Ascending aorta (tissue), 2 donors: ENCODE measurements around the gene STPG4. TPM values are rescaled to one million over a fixed set of nuclear protein-coding genes. Genes with fewer than 3 reads are reported as not detected.

Experiments used
- DNase-seq, 2 donors: peaks; one replicate each; pipeline ENCODE4 v3.0.0-alpha.2; 2019; ENCODE audit warnings: low spot score in 2 of 2
- H3K27ac ChIP-seq, 2 donors: fragments of 200-600 bp; sonication (generic); one replicate each; pipeline ENCODE4 v1.5.1; 2016 to 2017; ENCODE audit warnings: mild to moderate bottlenecking in 1 of 2
- H3K27me3 ChIP-seq: fragments of 200-600 bp; sonication (generic); one replicate; pipeline ENCODE4 v1.5.1; 2017
- H3K36me3 ChIP-seq, 2 donors: fragments of 200-600 bp; sonication (generic); one replicate each; pipeline ENCODE4 v1.5.1; 2016
- H3K4me1 ChIP-seq, 2 donors: fragments of 200-600 bp; sonication (generic); one replicate each; pipeline ENCODE4 v1.5.1; 2016 to 2017; ENCODE audit warnings: mild to moderate bottlenecking in 1 of 2
- H3K4me3 ChIP-seq, 2 donors: fragments of 200-600 bp; sonication (generic); one replicate each; pipeline ENCODE4 v1.5.1; 2016 to 2017; ENCODE audit warnings: mild to moderate bottlenecking in 1 of 2
- H3K9me3 ChIP-seq, 2 donors: fragments of 200-600 bp; sonication (generic); one replicate each; pipeline ENCODE4 v1.5.1; 2016
- CTCF ChIP-seq, 3 experiments: fragments of 200-600 bp in 2 of 3; fragments of 450-650 bp in 1 of 3; sonication (generic) in 2 of 3; IDR thresholded peaks; one replicate each; pipeline ENCODE4 v1.5.1; 2016 to 2019; ENCODE audit warnings: antibody characterized with exemption in 3 of 3, mild to moderate bottlenecking in 1 of 3, moderate library complexity in 1 of 3
- intact Hi-C: fragments of 100-400 bp; cut with DNase I; formaldehyde crosslinking; loops from one replicate; pipeline ENCODE4 v1.15.1; 2023
- total RNA-seq: library from RNA; depleted of rRNA; stranded (reverse); fragments of >200 nt; gene quantifications from one replicate; pipeline ENCODE4 v1.1.0, GENCODE V29; 2016

Gene STPG4
- total RNA-seq, 1 donor from 2014 or later: not detected

DNA sequence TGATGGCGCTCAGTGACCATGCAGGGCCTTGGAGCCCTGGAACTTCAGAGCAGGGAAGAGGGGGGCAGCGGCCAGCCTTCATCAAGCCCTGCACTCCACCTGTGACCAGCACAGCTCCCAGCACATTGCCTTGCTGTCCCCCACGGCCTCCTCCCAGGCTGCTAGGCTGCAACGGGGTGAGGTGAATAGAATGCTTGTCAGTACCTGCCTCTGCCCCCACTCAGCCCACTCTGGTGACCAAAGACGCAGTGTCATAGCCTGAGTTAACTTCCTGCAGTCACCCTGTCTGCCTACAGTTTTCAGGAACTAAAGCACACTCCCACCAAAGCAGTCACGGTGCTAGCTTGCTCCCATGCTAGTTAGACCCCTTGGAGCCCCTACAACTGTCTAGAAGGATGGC is 72.1 kb downstream of the STPG4 start:
- H3K27me3 ChIP-seq: no peaks in the 10 kb centered on the region
- H3K27ac ChIP-seq: no peak overlapping the region
- peaks cover 0 to 17% of the 10 kb centered on the region in 2 donors for H3K4me1 ChIP-seq
- intact Hi-C loops: no loop called here
- no peaks in the 10 kb centered on the region for H3K36me3 ChIP-seq
- no peaks in the 10 kb centered on the region for H3K9me3 ChIP-seq
- TF ChIP-seq CTCF (IDR thresholded peaks at IDR 0.05): no peak
- no peak for DNase-seq
- H3K4me3 ChIP-seq: no peak overlapping the region

DNA sequence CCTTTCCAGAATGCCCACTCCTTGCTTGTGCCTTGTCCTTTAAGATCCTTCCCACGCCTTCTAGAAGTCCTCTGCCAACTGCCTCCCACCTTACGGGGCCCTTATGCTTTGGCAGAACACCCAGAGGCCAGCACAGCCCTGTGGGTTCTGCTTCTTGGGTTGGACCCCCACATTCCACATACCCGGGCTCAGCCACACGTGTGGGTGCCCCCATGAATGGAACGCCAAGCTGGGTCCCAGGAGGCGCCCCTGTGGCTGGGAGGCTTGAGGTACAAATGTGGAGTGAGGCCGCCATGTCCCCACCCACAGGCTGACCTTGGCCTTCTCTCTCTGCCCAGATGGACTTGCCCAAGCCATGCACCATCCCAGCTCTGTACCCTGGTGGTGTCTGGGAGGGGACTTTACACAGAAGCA is 74.2 kb downstream of the STPG4 start:
- H3K36me3 ChIP-seq: no peaks in the 10 kb centered on the region
- no peaks in the 10 kb centered on the region for H3K9me3 ChIP-seq
- no peak for TF ChIP-seq CTCF (IDR thresholded peaks at IDR 0.05)
- no peaks in the 10 kb centered on the region for H3K27me3 ChIP-seq
- H3K27ac ChIP-seq: no peak overlapping the region
- no peak overlapping the region for H3K4me3 ChIP-seq
- H3K4me1 ChIP-seq: peaks cover 3 to 32% of the 10 kb centered on the region in 2 donors
- intact Hi-C loops: no loop called here
- DNase-seq: no peak

GRCh38 chr2:47079515-47080412 is 75.3 kb downstream of the STPG4 start:
- Histone ChIP-seq H3K27ac (peak overlapping the region; percentile 31 to 94), H3K27me3 (no peaks in the 10 kb centered on the region), H3K9me3 (no peaks in the 10 kb centered on the region), H3K4me1 (peaks cover 3 to 37% of the 10 kb centered on the region in 2 donors), H3K4me3 (no peak overlapping the region), H3K36me3 (no peaks in the 10 kb centered on the region)
- intact Hi-C loops: loop anchor here (5.0 kb wide), 1 partner anchor 162 kb away; the partner anchor contains the start of gene MCFD2
- TF ChIP-seq CTCF (IDR thresholded peaks at IDR 0.05): no peak
- DNase-seq: no peak

DNA sequence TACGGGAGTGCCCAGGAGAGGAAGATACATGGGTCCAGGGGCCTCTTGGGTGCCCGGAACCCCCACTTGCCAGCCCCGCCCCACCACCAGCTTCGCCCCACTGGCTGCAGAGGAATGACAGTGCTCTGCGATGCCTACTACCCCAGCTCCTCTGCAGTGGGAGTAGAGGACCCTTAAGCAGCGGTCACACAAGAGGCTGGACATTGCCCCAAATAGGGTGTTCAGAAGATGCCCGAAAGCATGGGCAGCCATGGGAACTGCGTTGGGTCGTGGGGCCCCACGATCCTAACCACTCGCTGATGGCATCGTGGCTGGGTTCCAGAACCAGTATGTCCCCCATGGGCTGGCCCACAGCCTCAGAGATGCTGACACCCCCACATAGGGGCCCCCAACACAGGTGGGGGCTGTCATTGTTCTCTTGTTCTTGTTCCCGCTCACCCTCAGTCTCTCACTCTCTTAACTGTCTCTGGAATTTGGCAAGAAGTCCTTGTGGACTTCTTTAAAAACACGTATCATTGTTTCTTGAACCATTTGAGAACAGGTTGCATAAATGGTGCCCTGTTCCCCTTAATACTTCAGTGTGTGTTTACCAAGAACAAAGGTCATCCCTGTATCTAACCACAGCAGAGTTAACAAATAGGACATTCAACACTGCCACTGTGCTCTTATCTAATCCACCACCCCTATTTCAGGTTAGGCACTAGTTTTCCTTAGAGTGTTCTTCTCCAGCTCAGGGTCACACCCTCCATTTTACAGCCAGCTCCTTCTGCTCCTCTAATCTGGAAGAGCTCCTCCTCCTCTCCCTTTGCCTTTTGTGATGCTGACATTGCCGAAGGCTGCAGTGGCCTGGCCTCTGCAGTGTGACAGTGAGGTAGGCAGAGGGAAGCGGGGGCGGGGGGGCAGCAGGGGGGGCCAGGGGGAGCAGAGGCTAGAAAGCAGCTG is 76.3 kb downstream of the STPG4 start:
- Histone ChIP-seq H3K27me3 (no peaks in the 10 kb centered on the region), H3K4me1 (peaks cover 3 to 37% of the 10 kb centered on the region in 2 donors), H3K36me3 (peaks cover 0 to 3% of the 10 kb centered on the region in 2 donors), H3K9me3 (no peaks in the 10 kb centered on the region), H3K4me3 (no peak overlapping the region), H3K27ac (peak overlapping the region; percentile 94 to 98)
- intact Hi-C loops: loop anchor here (5.0 kb wide), 1 partner anchor 162 kb away; the partner anchor contains the start of gene MCFD2
- no peak for TF ChIP-seq CTCF (IDR thresholded peaks at IDR 0.05)
- DNase-seq: no peak

DNA sequence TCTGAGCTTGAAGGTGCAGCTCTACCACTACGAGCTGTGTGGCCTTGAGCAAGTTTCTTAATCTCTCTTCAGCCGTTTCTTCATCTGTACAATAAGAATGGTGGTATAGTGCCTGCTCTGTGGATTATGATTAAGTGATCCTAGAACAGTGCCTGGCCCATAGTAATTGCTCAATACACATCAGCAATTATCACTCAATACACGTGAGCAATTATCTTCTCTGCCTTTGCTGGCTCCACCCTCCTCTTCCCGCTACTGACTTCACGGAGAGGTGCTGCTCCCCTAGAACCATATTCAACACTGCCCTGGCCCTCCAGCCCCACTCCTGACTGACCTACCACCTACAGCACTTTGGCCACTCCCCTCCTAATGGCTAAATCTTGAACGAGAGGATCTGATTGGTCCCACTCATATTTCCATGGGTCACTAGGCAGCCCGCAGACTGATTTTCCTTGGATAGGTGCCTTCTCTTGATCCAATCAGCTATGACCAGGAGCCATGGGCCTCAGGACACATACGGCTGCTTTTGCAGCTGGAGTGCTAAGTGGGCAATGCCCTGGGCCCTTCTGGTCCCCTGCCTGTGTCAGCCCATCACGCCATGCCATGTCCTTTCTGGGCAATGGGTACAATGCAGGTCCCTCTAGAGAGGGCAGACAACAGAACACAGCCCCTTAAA is 77.5 kb downstream of the STPG4 start:
- no peak overlapping the region for H3K4me3 ChIP-seq
- peaks cover 0 to 11% of the 10 kb centered on the region in 2 donors for H3K36me3 ChIP-seq
- H3K27ac ChIP-seq: peak overlapping the region; percentile 94 to 98
- H3K4me1 ChIP-seq: peaks cover 3 to 48% of the 10 kb centered on the region in 2 donors
- no peak for TF ChIP-seq CTCF (IDR thresholded peaks at IDR 0.05)
- intact Hi-C loops: loop anchor here (2.0 to 5.0 kb wide), 2 partner anchors 160 to 197 kb away; partner anchors contain the start of gene MCFD2
- H3K27me3 ChIP-seq: no peaks in the 10 kb centered on the region
- no peak for DNase-seq
- no peaks in the 10 kb centered on the region for H3K9me3 ChIP-seq
